Adrenal gland (tissue), 12 donors: ENCODE data around the gene KATNB1. TPM values are rescaled to one million over a fixed set of nuclear protein-coding genes. Genes with fewer than 3 reads are reported as not detected.
"Not testable (repeated sequence)": the region's sequence is repeated elsewhere in the genome, so short reads cannot be mapped to it uniquely, and the experiment has no call there.

Experiments used
- DNase-seq, 7 donors: peaks; one replicate each; pipeline ENCODE4 v3.0.0-alpha.2; 2019 to 2020
- H3K27ac ChIP-seq, 5 donors: fragments of 200-600 bp; sonication (generic) in 4 of 5; 1 replicate in 3 of 5; 2 replicates in 2 of 5; pipeline versions ENCODE4 v1.5.1 to v1.8.0; 2016 to 2020; ENCODE audit warnings: mild to moderate bottlenecking in 1 of 5
- H3K27me3 ChIP-seq: fragments of 200-600 bp; 2 replicates; pipeline ENCODE4 v1.8.0; 2021
- H3K36me3 ChIP-seq, 2 donors: fragments of 200-600 bp; replicated peaks in 1 of 2; 1 replicate in 1 of 2; 2 replicates in 1 of 2; pipeline versions ENCODE4 v1.5.1 to v1.8.0; 2018 to 2022
- H3K4me1 ChIP-seq, 2 donors: fragments of 200-600 bp; replicated peaks in 1 of 2; 1 replicate in 1 of 2; 2 replicates in 1 of 2; pipeline versions ENCODE4 v1.5.1 to v1.8.0; 2018 to 2021
- H3K4me3 ChIP-seq, 4 donors: fragments of 200-600 bp; sonication (generic) in 3 of 4; one replicate each; pipeline ENCODE4 v1.5.1; 2016 to 2018
- H3K9me3 ChIP-seq, 3 donors: fragments of 200-600 bp; sonication (generic) in 1 of 3; replicated peaks in 1 of 3; 1 replicate in 2 of 3; 2 replicates in 1 of 3; pipeline versions ENCODE4 v1.5.1 to v1.8.0; 2016 to 2021
- CTCF ChIP-seq, 6 experiments: fragments of 450-650 bp in 4 of 6; fragments of 200-600 bp in 2 of 6; sonication (generic) in 1 of 6; IDR thresholded peaks; 1 replicate in 5 of 6; 2 replicates in 1 of 6; pipeline versions ENCODE4 v1.5.1 to v1.8.0; 2016 to 2021; ENCODE audit warnings: antibody characterized with exemption in 6 of 6, mild to moderate bottlenecking in 2 of 6, moderate library complexity in 1 of 6
- POLR2A ChIP-seq, 2 donors: fragments of 450-650 bp; IDR thresholded peaks; one replicate each; pipeline ENCODE4 v1.6.1; 2017; ENCODE audit warnings: antibody characterized with exemption in 2 of 2, mild to moderate bottlenecking in 2 of 2, moderate library complexity in 1 of 2
- WGBS, 4 donors: extraction: QIAGEN DNeasy Blood & Tissue Kit in 2 of 4; methylation state at CpG; one replicate each; pipeline versions ENCODE4 v1.1.5 to v1.1.7; 2013 to 2017; 5-methylcytosine and 5-hydroxymethylcytosine counted together
- intact Hi-C, 2 donors: fragments of 100-400 bp; cut with DNase I; formaldehyde crosslinking; loops; one replicate each; pipeline versions ENCODE4 v1.14.1 to v1.15.0; 2022 to 2023
- polyA plus RNA-seq, 3 donors: library from polyadenylated mRNA; stranded (reverse); fragments of 200-250 nt in 2 of 3; fragments of 350-450 nt in 1 of 3; fragmentation: Illumina TruSeq in 1 of 3; extraction: RNeasy Lipid Tissue Mini Kit (QIAGEN cat#74804) in 1 of 3; gene quantifications; one replicate each; pipeline ENCODE4 v1.2.3, GENCODE V29; 2013 to 2014
- total RNA-seq, 9 donors: library from RNA; depleted of rRNA in 4 of 9; stranded (reverse); fragments of >200 nt in 4 of 9; fragments of 120-200 nt in 1 of 9; fragmentation: NEBNext Ultra II Directional in 1 of 9; extraction: Animal tissue kit (Norgen Biotek cat#: 25700) in 1 of 9; gene quantifications; one replicate each; pipeline versions ENCODE4 v1.1.0 to v1.2.4, GENCODE V29; 2013 to 2023
- donor health status: healthy with polysubstance abuse.
- donor health status: Bipolar disorder and iron deficiency.
- donor health status: DM: yes; HTN: yes; CAD: no.
- donor health status: DM: no; HTN: no; CAD: no.
- donor health status: DM: no; HTN: no; CAD: no.
- donor health status: DM: yes; HTN: yes; CAD: no.

The KATNB1 gene
- total and polyA plus RNA-seq, 12 donors: 12.9 to 85.6 (median 21.0) TPM

GRCh38 chr16:57743458-57743857 is 7.9 kb downstream of the KATNB1 start:
- WGBS, 4 donors: 81 to 89% (median 87%) methylated on average over 9 to 10 of the region's 10 CpGs
- no peak for TF ChIP-seq POLR2A (IDR thresholded peaks at IDR 0.05)
- TF ChIP-seq CTCF (IDR thresholded peaks at IDR 0.05): no peak
- no peaks in the 10 kb centered on the region for H3K9me3 ChIP-seq
- H3K27ac ChIP-seq: no peak overlapping the region
- no peak for DNase-seq
- no peaks in the 10 kb centered on the region for H3K27me3 ChIP-seq
- no peaks in the 10 kb centered on the region for H3K4me1 ChIP-seq
- intact Hi-C loops: loop anchor here in 1 of 2 donors (5.0 kb wide), 1 partner anchor 254 kb away; no protein-coding TSS in a partner anchor
- H3K36me3 ChIP-seq: no peaks in the 10 kb centered on the region
- H3K4me3 ChIP-seq: no peak overlapping the region

- no peaks in the 10 kb centered on the region for H3K36me3 ChIP-seq
- no peaks in the 10 kb centered on the region for H3K27me3 ChIP-seq
- intact Hi-C loops: loop anchor here in 1 of 2 donors (5.0 kb wide), 1 partner anchor 253 kb away; no protein-coding TSS in a partner anchor
- H3K4me3 ChIP-seq: no peak overlapping the region
- no peak for TF ChIP-seq POLR2A (IDR thresholded peaks at IDR 0.05)
- no peak for TF ChIP-seq CTCF (IDR thresholded peaks at IDR 0.05)
- H3K9me3 ChIP-seq: no peaks in the 10 kb centered on the region
- DNase-seq: no peak
- WGBS, 4 donors: 88 to 93% (median 91%) methylated on average over 6 to 23 of the region's 23 CpGs
- H3K27ac ChIP-seq: no peak overlapping the region
- H3K4me1 ChIP-seq: no peaks in the 10 kb centered on the region
These were observed 8.5 kb downstream of the KATNB1 start for GRCh38 chr16:57743886-57744641.

- intact Hi-C loops: loop anchor here in 1 of 2 donors (5.0 kb wide), 1 partner anchor 253 kb away; no protein-coding TSS in a partner anchor
- Histone ChIP-seq H3K4me3 (no peak overlapping the region), H3K4me1 (no peaks in the 10 kb centered on the region), H3K27ac (no peak overlapping the region), H3K36me3 (no peaks in the 10 kb centered on the region), H3K27me3 (no peaks in the 10 kb centered on the region), H3K9me3 (no peaks in the 10 kb centered on the region)
- TF ChIP-seq POLR2A (IDR thresholded peaks at IDR 0.05) (no peak), CTCF (IDR thresholded peaks at IDR 0.05) (no peak)
- no peak for DNase-seq
- 89 to 96% (median 90%) methylated on average over 6 to 7 of the region's 7 CpGs for WGBS, 4 donors
These were observed 9.0 kb downstream of the KATNB1 start for GRCh38 chr16:57744642-57744903.

- H3K27ac ChIP-seq: no peak overlapping the region
- H3K36me3 ChIP-seq: no peaks in the 10 kb centered on the region
- H3K4me1 ChIP-seq: no peaks in the 10 kb centered on the region
- WGBS, 4 donors: 97 to 99% (median 98%) methylated on average over 3 of the region's 3 CpGs
- no peak for TF ChIP-seq POLR2A (IDR thresholded peaks at IDR 0.05)
- TF ChIP-seq CTCF (IDR thresholded peaks at IDR 0.05): no peak
- intact Hi-C loops: no loop called here
- no peak for DNase-seq
- no peak overlapping the region for H3K4me3 ChIP-seq
- no peaks in the 10 kb centered on the region for H3K9me3 ChIP-seq
- no peaks in the 10 kb centered on the region for H3K27me3 ChIP-seq
These were observed 10.2 kb downstream of the KATNB1 start for GRCh38 chr16:57745768-57746167.

- WGBS, 4 donors: 80 to 100% (median 92%) methylated on average over 3 to 7 of the region's 7 CpGs
- DNase-seq, H3K9me3 ChIP-seq, intact Hi-C loops, H3K27me3 ChIP-seq, H3K36me3 ChIP-seq, H3K4me3 ChIP-seq, H3K4me1 ChIP-seq, H3K27ac ChIP-seq: not testable (repeated sequence)
These were observed 10.7 kb downstream of the KATNB1 start for GRCh38 chr16:57746316-57746715.
